HG03135 (cell line): ENCODE results near the gene CTBP2.

Experiments
- ATAC-seq: cut with Tn5 transposase; IDR thresholded peaks from one replicate; pipeline ENCODE4 v1.9.1; 2021; ENCODE audit warnings: mild to moderate bottlenecking, moderate library complexity; ENCODE audit not compliant: unreplicated experiment

The CTBP2 gene

DNA sequence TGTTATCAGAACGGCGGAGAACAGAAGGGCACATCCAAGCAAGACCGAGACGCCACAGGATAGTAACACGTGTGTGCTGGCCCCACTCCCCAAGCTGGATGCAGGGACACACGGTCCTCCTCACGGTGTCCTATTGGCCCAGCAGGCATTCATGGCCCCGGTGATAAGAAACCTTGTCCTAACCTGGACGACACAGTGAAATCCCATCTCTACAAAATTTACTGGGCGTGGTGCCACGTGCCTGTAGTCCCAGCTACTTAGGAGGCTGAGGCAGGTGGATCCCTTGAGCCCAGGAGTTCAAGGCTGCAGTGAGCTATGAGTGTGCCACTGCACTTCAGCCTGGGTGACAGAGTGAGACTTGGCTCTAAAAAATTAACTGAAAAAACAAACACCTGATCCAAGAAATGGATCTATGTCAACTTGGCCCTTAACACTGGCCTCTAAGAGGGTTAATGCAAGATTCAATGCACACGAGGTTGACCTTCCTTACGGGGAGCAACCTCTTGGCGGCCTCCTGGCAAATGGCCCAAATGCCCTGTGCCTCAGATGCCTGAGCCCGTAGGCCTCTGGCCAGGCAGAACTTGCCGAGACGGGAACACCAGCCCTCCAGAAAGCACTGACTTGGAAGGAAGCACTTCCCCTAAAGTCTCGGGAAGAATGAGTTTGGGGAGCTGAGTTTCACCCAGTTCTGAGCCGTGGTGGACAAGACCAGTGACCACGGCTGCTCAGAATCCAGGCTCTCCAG lies 146.1 kb downstream of the CTBP2 start:
- no peak for ATAC-seq

DNA sequence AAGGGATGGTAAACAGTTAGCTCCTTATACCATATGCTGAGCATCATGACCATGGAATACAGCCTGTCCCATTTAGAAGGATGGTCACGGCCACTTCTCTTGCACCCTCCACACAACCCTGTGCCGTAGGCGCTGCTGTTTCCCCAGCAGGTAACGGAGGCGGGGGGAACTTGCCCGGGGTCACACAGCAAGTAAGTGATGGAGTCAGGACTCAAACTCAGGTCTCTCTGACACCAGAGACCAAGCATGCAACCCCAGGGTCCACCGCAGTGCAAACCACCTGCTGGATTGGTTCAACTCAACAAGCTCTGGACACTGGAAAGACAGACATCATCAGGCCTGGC lies 146.9 kb downstream of the CTBP2 start:
- no peak for ATAC-seq

DNA sequence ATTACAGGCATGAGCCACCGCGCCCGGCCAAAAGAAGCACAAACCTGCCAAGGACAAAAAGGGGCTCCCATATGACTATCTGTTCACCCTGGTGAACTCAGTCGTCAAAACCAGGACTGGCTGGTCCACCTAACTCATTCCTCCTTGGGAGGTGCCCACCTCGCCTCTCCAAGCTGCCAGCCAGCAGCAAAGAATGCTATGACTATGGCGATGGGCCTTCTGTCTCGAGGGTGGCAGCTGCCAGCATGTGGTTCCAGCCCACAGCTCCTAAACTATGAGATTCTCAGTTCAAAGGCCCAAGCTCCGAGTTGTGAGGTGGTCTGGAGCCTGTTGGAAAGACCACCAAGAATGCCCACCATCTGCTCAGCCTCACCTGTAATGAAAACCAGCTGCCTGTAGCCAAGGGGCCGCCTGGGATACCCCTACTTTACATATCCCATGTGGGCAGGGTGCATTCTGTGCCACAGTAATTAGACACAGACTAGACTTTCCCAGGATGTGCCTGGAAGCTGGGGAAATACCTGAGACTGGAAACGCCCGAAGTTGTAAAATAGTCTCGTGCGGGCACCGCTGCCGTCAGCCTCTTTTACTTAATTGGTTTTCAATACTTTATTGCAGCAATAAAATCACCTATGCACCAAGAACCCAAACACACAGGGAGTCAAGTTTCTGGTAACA lies 147.4 kb downstream of the CTBP2 start:
- ATAC-seq, result no peak

DNA sequence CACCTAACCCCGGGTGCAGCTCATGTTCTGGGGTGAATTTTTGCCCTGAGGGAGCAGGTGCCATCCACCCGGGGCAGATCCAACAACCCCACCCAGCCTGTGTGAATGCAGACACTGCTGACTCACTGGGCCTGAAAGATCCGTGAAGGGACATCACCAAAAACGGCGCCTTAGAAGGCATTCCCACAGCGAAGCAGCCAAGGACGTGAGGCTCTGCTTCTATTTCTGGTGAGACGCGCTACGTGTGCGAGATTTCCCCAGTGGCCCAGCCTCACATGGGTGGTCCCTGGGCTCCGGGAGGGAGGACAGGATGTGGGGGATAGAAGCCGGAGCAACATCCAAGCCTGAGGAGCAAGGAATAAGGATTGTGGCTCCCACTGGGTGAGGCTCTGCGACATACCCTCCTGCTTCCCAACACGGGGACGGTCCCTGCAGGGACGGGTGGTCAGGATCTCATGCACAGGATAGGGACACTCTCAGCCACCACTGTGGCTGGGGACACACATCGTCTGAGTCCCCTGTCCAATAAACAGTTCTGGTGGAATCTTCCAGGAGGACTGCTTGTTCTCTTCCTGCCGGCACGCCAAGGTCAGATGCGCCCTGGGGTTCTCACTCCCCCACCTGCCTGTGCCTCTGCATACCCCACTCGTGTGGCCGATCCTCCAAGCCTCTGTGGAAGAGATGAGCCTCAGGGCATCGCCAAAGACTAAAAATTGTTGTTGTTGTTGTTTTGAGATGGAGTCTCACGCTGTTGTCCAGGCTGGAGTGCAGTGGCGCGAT lies 148.2 kb downstream of the CTBP2 start:
- no peak for ATAC-seq

DNA sequence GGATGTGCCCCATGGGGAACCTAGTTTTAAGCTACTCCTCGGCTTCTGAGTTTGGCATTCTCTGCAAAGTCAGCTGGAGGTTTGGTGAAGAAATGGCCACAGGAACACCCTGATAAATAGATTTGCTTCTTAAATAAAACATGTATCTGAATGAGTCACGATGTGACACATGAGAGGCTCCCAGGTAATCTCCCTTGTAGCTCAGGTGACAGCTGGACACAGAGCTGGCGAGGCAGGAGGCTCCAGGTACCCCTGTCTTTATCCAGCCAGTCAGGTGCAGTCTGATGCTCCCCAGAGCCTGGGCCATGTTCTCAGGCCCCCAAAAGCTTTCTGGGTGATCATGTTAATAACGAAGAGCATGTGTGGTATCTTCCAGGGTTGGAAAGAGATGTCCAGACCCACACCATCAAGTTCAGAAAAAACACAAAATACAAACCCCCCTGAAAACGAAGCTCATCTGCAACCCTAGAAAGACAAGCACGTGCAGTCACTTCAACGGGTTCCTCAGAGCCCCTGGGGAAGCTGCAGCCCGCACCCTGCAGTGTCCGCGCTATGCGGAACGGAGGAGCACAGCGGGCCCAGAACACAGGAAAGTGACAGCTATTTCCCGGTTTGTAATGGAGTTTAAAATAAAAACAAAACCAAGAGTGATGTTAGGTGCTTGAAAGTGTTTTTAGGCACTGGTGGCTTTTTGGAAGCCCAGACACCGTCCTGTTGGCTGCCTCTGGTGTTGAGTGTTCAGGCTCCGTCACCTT lies 149.0 kb downstream of the CTBP2 start:
- ATAC-seq, result no peak

DNA sequence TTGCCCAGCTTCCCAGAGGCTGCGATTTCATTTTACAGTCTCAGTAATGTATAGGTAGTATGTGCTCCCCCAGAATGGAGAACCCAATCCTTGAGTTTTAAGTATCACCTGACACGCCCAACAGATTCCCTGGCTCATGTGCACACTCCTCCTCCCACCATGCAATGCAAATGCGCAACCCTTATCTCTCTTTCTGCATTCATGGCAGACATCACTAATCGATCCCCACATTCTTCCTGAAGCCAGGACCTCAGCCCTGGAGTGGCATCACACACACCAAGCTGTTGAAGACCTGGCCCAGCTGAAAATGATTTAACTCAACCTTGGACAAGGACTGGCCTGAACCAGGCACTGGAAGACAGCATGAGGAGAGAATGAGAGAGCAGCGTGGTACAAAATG lies 150.0 kb downstream of the CTBP2 start:
- no peak for ATAC-seq

DNA sequence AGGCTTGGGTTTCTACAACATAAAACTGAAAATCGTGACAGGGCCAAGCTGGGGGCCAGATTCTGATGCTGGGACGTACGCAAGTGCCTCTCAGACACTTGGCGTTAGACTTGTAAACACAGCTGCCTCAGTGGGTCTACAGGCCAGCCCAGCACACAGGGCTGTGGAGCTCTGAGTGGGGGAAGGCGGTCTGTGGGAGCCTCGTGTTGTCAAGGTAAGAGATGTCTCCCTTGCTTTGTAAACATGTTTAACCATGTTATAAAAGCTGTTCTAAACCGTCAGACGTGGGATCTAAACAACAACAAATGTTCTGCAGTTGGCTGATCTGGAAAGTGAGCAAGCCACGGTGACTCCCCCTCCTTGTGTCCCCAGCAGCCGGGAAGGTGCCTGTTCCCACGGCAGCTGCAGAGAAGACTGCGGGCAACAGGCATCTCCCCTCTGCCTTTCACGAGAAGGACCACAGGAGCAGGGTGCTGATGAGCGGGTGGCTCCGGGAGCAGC lies 150.7 kb downstream of the CTBP2 start:
- no peak for ATAC-seq

DNA sequence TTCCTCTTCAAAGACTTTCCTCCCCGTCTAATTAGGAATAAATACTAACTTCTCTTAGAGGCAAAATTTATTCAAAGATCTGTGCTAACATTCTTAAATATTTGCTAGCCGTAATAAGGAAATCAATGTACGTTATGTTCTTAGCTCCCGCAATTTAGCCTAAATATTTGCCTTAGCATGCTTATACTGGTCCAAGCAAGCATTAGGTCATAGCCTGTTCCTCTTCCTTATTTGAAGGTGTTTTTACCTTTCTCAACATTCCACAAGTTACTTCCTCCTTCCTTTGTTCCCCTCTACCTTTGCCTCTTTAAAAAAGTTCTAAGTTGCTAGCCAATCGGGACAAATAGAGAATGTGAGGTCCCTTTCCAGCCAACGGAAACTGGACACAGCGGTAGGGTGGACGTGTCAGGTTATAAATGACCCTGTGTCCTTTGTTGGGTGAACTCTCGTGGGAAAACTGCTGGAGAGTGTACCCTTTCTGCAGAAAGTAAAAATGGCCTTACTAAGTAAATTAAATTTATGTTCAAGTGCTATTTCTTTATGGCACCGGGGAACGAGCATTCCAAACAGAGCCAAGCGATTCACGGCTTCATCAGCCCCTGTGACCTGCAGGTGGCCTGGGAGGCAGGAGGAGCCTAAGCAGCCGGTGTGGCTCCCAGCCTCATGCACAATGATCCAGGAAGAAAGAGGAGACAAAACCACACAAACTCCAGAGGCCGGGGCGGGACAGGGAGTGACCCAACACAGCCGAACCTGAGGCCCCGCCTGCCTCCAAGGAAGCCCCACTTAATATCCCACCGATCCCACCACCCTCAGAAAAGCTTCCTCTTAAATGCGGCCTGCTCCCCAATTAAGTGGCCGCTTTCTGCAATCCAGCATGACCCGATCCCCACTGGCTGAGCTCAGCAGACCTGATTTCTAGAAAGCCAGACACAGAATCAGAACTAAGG lies 151.4 kb downstream of the CTBP2 start:
- ATAC-seq, result no peak

DNA sequence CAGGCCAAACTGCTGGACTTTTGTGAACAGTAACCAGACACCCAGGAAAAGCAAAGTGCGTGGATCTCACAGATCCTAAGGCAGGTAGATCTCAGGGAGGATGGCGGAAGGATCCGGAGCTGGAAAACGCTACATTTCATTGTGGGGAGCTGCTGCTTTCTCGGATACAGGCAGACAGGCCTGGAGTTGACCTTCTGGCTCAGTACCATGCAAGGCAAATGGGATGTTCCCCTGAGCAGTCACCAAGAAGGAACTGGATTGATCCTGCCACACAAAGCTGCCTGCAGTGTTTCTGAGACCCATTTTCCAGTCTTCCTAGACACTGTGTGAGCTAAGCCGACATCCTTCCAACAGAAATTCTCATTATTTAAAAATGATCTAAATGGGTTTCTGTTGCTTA lies 152.9 kb downstream of the CTBP2 start:
- no peak for ATAC-seq

DNA sequence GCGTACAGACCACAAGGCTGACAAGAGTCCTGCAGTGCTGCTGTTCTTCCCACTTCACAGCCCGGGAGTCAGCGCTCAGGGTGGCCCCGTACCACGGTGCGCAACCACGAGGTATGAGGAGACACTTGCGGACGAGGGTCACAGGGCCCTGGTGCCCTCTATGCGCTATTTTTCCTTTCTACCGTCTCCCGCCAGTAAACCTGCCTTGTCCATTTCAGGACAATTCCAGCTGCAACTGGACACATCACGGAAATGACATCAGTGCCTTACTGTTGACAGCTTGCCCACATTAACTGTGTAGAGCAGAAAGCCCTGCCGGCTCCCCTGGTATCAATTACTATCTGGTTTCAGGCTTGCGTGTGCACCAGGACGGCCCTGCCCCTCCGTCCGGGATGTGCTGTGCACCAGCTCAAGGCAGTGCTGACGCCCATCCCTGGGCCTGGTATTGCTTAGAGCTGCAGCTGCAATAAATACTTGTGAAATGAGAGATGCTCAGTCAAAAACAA lies 153.4 kb downstream of the CTBP2 start:
- no peak for ATAC-seq

DNA sequence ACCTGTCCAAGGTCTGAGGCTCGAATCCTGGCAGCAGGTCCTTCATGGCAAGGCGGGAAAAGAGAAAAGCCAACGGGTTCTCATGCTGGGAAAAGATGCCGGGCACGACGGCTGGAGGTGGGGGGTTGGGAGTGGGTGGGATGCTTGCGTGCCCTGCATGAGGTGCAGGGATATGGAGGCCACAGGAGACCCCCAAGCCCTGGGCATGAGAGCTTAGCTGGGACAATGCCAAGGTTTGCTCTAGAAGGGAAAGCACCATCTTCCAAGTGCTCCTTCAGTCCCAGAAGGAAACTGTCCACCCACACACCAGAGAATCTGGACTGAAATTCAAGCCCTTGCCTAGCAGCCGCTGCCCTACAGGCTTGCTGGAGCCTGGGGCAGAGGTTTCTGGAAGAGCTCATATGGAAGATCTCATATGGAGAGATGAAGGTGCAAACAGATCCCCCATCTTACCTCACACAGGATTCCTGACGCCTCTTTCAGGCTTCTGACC lies 154.1 kb downstream of the CTBP2 start:
- no peak for ATAC-seq

DNA sequence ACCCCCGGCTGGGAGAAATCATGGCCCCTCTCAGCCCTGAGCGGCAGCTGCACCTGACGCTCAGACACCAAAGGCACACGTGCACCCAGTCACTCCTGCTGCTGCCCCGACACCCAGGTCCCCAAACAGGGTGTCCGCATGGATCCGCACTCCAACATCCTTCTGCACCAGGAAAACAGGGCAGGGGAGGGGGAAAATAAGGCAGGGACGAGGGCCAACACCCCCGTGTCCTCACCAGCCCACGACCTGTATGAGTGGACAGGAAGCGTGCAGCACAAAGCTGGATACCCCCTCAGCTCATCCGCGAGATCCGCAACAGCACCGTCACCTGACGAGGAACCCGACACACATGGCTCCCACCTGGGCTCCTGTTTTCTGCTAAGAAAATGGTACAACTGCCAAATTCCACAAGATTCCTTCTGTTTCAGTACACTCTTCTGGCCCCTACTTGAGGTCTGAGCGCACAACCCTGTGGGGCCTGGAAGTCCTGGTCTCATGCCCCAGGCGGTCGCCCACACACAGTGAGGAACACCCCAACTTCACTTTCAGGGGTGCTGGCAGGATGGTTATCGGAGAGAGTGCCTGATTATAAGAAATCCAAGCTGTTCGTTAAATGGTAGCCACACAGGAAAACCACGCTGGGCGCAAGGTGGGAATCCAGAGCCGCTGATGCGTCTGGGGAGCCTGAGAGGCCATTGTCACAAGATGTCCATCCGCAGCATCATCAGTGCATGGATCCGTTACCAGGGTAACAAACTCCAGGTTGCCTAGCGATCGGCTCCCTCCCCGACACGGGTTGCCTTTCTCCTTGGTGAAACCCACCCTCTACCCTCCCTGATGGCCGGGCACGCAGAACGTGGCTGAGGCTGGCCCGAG lies 154.8 kb downstream of the CTBP2 start:
- ATAC-seq, result no peak

DNA sequence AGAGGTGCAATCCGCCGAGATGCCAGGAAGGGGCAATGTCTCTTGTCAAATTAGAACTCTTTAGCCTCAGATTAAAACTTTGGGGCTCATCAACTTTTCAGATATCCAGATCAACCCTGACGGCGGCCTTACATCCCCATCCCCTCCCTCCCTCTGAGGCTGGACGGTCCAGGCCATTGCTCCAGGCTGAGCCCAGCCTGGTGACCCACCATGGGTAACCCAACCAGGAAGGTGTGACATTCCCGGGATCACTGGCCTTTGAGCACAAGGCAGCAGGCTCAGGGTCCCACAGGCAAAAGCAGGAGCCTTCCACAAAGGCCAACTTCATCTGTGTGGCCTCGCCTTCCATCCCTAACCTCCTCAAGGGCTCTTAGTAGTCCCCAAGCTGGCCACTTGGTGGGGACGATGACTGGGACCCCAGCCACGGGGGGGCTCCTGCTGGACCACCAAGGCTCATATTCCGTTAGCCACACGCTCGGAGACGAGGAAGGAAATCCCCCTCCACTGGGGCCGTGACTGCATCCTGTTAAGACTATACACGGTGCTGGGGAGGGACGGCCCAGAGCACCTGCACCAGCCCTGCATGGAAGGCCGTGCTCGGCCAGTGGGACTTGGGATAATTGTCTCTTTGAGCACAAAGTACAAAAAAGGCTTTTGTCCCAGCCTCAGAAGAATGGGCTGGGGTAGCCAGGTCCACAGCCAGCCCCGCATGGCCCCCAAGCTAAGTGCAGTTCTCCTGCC lies 155.6 kb downstream of the CTBP2 start:
- ATAC-seq, result no peak

DNA sequence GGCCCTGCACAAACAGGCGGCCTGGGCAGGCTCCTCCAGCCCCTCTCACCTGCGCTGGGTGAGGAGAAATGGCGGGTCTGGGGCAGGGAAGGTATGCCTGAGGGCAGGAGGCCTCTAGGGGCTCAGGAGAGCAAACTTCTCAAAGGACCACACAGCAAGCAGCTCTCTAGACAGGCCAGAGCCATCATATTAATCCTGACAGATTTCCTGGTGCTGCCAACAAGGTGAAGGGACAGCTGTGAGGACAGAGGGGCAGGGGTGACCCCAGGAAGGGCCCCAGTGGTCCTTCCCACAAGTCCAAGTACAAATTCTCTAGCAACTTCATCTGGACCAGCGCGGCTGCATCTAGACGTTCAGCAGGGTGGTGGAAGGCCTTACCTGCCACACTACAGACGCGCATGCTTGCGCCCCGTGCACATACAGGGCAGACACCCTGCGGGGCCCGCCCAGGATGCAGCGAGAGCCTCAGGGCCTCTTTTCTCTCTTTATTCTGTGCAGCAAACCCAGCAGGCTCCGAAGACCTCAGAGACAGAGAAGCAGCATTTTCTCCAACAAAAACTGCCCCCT lies 156.4 kb downstream of the CTBP2 start:
- no peak for ATAC-seq

DNA sequence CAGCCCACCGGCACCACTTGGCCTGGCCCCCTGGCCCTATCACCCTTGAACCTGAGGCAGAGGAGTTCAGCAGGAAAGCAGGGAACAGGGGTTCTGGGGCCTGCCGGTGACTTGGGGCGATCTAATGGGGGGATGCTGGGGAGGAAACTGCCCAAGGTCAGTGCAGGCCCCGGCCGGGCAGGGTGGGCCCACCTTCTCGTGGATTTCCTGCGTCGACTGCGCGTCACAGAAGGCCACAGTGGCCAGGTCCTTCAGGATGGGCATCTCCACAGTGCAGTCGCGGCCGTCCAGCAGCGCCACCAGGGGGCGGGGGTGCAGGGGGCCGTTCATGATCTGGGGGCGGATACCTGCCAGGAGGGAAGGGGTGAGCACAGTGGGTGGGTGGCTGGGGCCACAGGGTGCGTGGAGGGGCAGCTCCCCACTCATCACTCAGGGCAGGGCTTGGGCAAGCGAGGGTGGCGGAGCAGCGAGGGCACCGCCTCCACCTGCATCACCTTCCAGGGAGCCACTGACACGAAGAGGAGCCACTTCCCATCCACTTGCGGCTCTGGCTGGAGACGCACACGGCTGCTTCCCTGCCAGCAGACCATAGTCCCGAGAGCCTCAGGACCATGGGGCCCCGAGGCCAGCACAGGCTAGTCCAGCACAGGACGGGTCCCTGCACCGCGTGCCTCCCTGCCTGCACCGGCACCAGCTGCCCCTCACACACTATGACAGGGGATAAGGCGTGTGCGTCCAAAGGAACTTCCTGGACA lies 157.0 kb downstream of the CTBP2 start:
- no peak for ATAC-seq

DNA sequence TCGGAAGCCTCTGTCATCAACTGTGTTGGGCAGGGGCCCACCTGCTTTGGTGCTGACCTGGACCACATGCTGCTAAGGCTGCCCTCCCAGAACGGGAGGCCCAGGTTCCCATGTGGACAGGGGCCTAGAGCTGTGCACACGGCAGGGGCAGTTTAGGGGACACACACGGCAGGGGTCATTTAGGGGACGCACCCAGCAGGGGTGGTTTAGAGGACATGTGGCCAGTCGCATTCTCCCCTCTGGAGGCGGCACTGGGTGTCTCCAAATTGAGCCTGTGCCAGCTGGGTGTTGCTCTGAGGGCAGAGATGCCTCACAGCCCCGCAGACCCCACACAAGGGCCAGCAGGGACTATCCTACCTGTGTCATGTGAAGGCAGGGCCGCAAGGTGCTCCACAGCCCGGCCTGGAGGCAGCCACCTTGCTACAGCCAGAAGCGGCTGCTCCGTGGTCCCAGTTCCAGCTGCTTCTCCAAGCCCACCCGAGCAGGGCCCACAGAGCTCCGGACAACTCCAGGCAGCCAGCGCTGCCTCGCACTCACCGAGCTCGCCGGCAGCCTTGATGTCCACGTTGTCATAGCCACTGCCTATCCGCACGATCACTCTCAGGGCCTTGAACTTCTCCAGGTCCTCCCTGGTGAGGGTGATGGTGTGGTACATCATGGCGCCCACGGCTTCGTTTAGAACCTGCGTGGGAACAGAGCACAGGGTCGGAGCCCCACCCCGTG lies 157.8 kb downstream of the CTBP2 start:
- ATAC-seq, result no peak
